Large intestine (tissue), 3 donors: ENCODE data around the gene POLDIP2. TPM values are rescaled to one million over a fixed set of nuclear protein-coding genes. Genes with fewer than 3 reads are reported as not detected.

ENCODE experiments used
- DNase-seq, 2 donors: peaks; one replicate each; pipeline versions ENCODE4 v3.0.0 to v3.0.0-alpha.2; 2013
- H3K27ac ChIP-seq: one replicate; pipeline ENCODE4 v1.5.1; 2013; ENCODE audit warnings: low read length
- H3K27me3 ChIP-seq: 2 replicates; pipeline ENCODE4 v1.6.1; 2013; ENCODE audit warnings: low read length; ENCODE audit not compliant: control insufficient read depth, insufficient read depth
- H3K36me3 ChIP-seq: 2 replicates; pipeline ENCODE4 v1.6.1; 2013; ENCODE audit warnings: low read length; ENCODE audit not compliant: control insufficient read depth, insufficient read depth
- H3K4me1 ChIP-seq: one replicate; pipeline ENCODE4 v1.6.1; 2013; ENCODE audit warnings: low read length; ENCODE audit not compliant: control insufficient read depth, insufficient read depth
- H3K4me3 ChIP-seq: one replicate; pipeline ENCODE4 v1.5.1; 2013; ENCODE audit warnings: low read length
- H3K9me3 ChIP-seq: one replicate; pipeline ENCODE4 v1.6.1; 2013; ENCODE audit warnings: mild to moderate bottlenecking, low read depth, low read length, moderate library complexity; ENCODE audit not compliant: control insufficient read depth
- WGBS: methylation state at CpG from one replicate; pipeline ENCODE4 v1.1.5; 2013; ENCODE audit warnings: low lambda C conversion rate; ENCODE audit not compliant: insufficient coverage; 5-methylcytosine and 5-hydroxymethylcytosine counted together
- polyA plus RNA-seq: library from polyadenylated mRNA; unstranded; fragments of 120-200 nt; gene quantifications from one replicate; pipeline ENCODE4 v1.2.1, GENCODE V29; 2013

POLDIP2 gene
- polyA plus RNA-seq, 1 donor: 68.2 TPM

DNA sequence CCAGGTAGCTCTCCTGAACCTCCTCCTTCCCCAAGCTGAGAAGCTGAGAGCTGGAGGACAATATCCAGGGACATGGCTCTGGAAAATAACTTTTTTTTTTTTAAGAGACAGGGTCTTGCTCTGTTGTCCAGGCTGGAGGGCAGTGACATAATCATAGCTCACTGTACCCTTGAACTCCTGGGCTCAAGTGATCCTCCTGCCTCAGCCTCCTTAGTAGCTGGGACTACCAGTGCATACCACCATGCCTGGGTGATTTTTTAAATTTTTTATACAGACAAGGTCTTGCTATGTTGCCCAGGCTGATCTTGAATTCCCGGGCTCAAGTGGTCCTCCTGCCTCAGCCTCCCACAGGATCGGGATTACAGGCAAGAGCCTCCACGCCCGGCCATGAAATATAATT, 42.5 kb upstream of the POLDIP2 start:
- no peak for DNase-seq
- Histone ChIP-seq H3K4me1 (peaks cover 68% of the 10 kb centered on the region), H3K36me3 (peaks cover 68% of the 10 kb centered on the region), H3K27ac (peak overlapping the region; percentile 53), H3K9me3 (no peaks in the 10 kb centered on the region), H3K4me3 (no peak overlapping the region), H3K27me3 (no peaks in the 10 kb centered on the region)
- no CpG with 5 or more reads among the region's 4 CpGs for WGBS

GRCh38 chr17:28398280-28398981, 41.1 kb upstream of the POLDIP2 start:
- Histone ChIP-seq H3K27me3 (no peaks in the 10 kb centered on the region), H3K9me3 (no peaks in the 10 kb centered on the region), H3K4me1 (peaks cover 64% of the 10 kb centered on the region), H3K36me3 (peaks cover 68% of the 10 kb centered on the region), H3K4me3 (no peak overlapping the region), H3K27ac (peak overlapping the region; percentile 53)
- DNase-seq: peak in 1 of 2 donors; percentile 57
- WGBS: no CpG with 5 or more reads among the region's 6 CpGs

- Histone ChIP-seq H3K4me1 (peaks cover 63% of the 10 kb centered on the region), H3K27ac (peak overlapping the region; percentile 53), H3K36me3 (peaks cover 71% of the 10 kb centered on the region), H3K9me3 (no peaks in the 10 kb centered on the region), H3K4me3 (no peak overlapping the region), H3K27me3 (no peaks in the 10 kb centered on the region)
- DNase-seq: no peak
- no CpG with 5 or more reads among the region's 7 CpGs for WGBS
These were observed 40.5 kb upstream of the POLDIP2 start for GRCh38 chr17:28397687-28398279.

DNA sequence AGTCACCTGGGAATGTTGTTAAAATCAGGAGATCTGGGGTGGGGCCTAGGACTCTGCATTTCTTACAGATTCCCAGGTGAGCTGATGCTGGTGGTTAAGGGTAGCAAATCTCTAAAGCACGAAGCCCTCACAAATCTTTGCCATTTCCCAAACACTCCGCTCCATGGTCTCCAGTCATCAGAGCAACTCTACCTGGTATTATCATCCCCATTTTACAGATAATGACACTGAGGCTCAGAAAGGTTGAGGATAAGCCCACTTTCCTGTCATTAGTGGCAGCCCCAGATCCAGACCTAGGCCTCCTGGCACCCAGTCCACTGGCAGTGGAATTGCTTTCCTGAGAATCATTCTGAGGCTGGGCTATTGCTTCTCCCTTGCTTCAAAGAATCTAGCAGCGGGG, 39.9 kb upstream of the POLDIP2 start:
- H3K4me3 ChIP-seq: no peak overlapping the region
- peaks cover 65% of the 10 kb centered on the region for H3K4me1 ChIP-seq
- H3K36me3 ChIP-seq: peaks cover 71% of the 10 kb centered on the region
- peak overlapping the region; percentile 53 for H3K27ac ChIP-seq
- no peaks in the 10 kb centered on the region for H3K27me3 ChIP-seq
- no peaks in the 10 kb centered on the region for H3K9me3 ChIP-seq
- WGBS: no CpG with 5 or more reads among the region's 3 CpGs
- no peak for DNase-seq

DNA sequence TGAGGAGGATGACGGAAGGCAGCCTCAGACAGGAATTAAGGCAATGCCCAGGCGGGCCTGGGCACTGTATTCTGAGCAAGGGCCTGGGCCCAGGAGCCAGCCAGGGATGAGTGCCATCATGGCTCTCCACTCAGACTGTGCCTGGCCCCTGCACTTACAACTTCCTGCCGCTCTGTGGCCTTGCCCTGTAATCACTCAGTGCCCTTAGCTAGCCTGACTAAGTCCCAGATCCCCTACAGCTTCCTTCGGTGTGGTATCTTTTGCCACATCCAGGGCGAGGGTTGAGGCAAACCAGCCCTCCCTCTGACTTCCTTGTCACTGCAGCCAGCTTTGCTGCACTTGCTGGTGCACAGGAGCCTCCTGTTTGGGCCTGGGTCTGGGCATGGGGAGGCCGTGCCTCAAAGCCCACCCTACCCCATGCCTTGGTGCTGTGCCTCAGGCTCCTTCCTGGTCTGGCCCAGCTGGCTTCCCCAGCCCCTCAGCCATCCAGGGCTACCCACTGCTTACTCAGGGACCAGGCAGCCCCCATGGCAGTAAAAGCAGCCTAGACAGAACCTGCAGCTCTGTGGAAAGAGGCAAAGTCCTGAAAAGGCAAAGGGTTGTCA, 39.4 kb upstream of the POLDIP2 start:
- H3K36me3 ChIP-seq: peaks cover 67% of the 10 kb centered on the region
- H3K27ac ChIP-seq: peak overlapping the region; percentile 51
- WGBS: no CpG with 5 or more reads among the region's 6 CpGs
- H3K4me3 ChIP-seq: no peak overlapping the region
- no peaks in the 10 kb centered on the region for H3K27me3 ChIP-seq
- peaks cover 67% of the 10 kb centered on the region for H3K4me1 ChIP-seq
- peak in 1 of 2 donors; percentile 41 for DNase-seq
- no peaks in the 10 kb centered on the region for H3K9me3 ChIP-seq

- DNase-seq: no peak
- Histone ChIP-seq H3K36me3 (peaks cover 63% of the 10 kb centered on the region), H3K27ac (peak overlapping the region; percentile 72), H3K27me3 (no peaks in the 10 kb centered on the region), H3K9me3 (no peaks in the 10 kb centered on the region), H3K4me3 (no peak overlapping the region), H3K4me1 (peaks cover 73% of the 10 kb centered on the region)
- no CpG with 5 or more reads among the region's 6 CpGs for WGBS
These were observed 38.6 kb upstream of the POLDIP2 start for GRCh38 chr17:28395968-28396367.

DNA sequence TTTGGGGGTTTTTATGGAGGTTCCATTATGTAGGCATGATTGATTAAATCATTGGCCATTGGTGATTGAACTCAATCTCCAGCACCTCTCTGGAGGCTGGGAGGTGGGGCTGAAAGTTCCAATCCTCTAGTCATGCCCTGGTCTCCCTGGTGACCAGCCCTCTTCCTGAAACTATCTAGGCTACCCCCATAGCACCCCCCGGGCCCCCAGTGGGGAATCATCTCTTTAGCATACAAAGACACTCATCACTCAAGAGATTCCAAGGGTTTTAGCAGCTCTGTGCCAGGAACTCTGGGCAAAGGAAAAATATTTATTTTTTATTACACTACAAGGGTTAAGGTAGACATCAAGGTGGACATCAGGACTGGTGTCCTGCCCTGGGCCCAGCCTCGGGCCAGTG, 38.1 kb upstream of the POLDIP2 start:
- H3K27ac ChIP-seq: peak overlapping the region; percentile 72
- no peaks in the 10 kb centered on the region for H3K27me3 ChIP-seq
- no peaks in the 10 kb centered on the region for H3K9me3 ChIP-seq
- H3K4me3 ChIP-seq: no peak overlapping the region
- H3K4me1 ChIP-seq: peaks cover 75% of the 10 kb centered on the region
- peaks cover 64% of the 10 kb centered on the region for H3K36me3 ChIP-seq
- no CpG with 5 or more reads among the region's 2 CpGs for WGBS
- DNase-seq: no peak

DNA sequence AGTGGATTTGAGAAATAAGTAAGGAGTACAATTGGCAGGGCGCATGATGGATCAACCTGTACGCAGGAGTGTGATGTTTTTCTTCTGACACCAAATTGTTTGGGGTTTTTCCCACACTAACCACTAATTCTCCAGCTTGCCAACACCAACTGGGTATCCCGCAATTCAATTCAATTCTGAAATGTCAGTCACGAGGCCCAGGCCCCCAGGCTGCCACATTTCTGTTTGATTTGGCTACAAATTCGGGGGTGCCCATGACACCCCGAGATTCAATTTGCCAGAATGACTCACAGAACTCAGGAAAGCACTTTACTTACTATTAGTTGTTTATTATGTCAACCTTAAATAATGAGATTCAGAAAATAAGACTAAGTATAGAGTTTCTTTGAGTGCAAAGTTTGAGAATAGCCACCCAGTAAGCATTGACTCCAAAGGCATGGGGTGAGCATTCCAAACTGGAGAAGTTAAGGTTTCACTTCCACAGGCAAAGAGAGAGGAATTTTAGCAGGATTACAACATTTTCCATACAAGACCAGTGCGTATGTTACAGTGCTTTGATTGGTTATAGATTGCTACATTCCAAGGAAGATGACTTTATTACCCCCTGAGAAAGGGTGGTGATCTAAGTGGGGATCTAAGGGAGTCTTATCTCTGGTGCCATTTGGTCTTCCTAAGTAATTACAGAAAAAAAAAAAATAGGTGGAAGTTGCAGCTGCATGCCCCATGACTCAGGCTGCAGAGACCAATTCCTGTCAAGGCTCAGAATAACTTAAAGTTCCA, 37.2 kb upstream of the POLDIP2 start:
- DNase-seq: peak in 1 of 2 donors; percentile 74
- Histone ChIP-seq H3K27ac (peak overlapping the region; percentile 72), H3K4me3 (no peak overlapping the region), H3K27me3 (no peaks in the 10 kb centered on the region), H3K36me3 (peaks cover 60% of the 10 kb centered on the region), H3K9me3 (no peaks in the 10 kb centered on the region), H3K4me1 (peaks cover 79% of the 10 kb centered on the region)
- 60% methylated on average over 1 of the region's 7 CpGs for WGBS

- Histone ChIP-seq H3K4me3 (no peak overlapping the region), H3K9me3 (no peaks in the 10 kb centered on the region), H3K27ac (no peak overlapping the region), H3K4me1 (peaks cover 64% of the 10 kb centered on the region), H3K27me3 (no peaks in the 10 kb centered on the region), H3K36me3 (peaks cover 56% of the 10 kb centered on the region)
- DNase-seq: no peak
- WGBS: 80% methylated on average over 2 of the region's 10 CpGs
These were observed 35.2 kb upstream of the POLDIP2 start for GRCh38 chr17:28392491-28392890.

GRCh38 chr17:28391401-28391800, 34.1 kb upstream of the POLDIP2 start:
- no peak for DNase-seq
- Histone ChIP-seq H3K4me3 (no peak overlapping the region), H3K4me1 (peaks cover 56% of the 10 kb centered on the region), H3K36me3 (peaks cover 45% of the 10 kb centered on the region), H3K27ac (no peak overlapping the region), H3K9me3 (no peaks in the 10 kb centered on the region), H3K27me3 (no peaks in the 10 kb centered on the region)
- no CpG with 5 or more reads among the region's 2 CpGs for WGBS
